ENCODE data around the gene HABP2. TPM values are rescaled to one million over a fixed set of nuclear protein-coding genes. Genes with fewer than 3 reads are reported as not detected.

The HABP2 gene
- total RNA-seq, 1 donor, result not detected

- no peak for DNase-seq (ENCODE audit: low read depth)
- TF ChIP-seq CTCF (IDR thresholded peaks at IDR 0.05; ENCODE audit: insufficient read depth, low read length), result no peak
- no peak overlapping the region for H3K4me3 ChIP-seq (ENCODE audit: low read depth, low read length)
These were observed 75.0 kb downstream of the HABP2 start for GRCh38 chr10:113627836-113628235.

- no peak for TF ChIP-seq CTCF (IDR thresholded peaks at IDR 0.05; ENCODE audit: insufficient read depth, low read length)
- no peak for DNase-seq (ENCODE audit: low read depth)
- H3K4me3 ChIP-seq (ENCODE audit: low read depth, low read length), result no peak overlapping the region
These were observed 75.8 kb downstream of the HABP2 start for GRCh38 chr10:113628607-113629153.

- TF ChIP-seq CTCF (IDR thresholded peaks at IDR 0.05; ENCODE audit: insufficient read depth, low read length), result no peak
- DNase-seq (ENCODE audit: low read depth), result no peak
- H3K4me3 ChIP-seq (ENCODE audit: low read depth, low read length), result no peak overlapping the region
These were observed 78.2 kb downstream of the HABP2 start for GRCh38 chr10:113630929-113631533.

GRCh38 chr10:113631684-113632367 is 79.0 kb downstream of the HABP2 start:
- TF ChIP-seq CTCF (IDR thresholded peaks at IDR 0.05; ENCODE audit: insufficient read depth, low read length), result no peak
- no peak overlapping the region for H3K4me3 ChIP-seq (ENCODE audit: low read depth, low read length)
- no peak for DNase-seq (ENCODE audit: low read depth)

Other genes with a start within 250 kb of the HABP2 start
- gene NRAP, start 111.0 kb downstream of the HABP2 start, total RNA-seq (ENCODE audit: low replicate concordance), result under 0.01 TPM in 1 of 2 replicates, not detected in the other
- gene CASP7, start 126.9 kb downstream of the HABP2 start, total RNA-seq (ENCODE audit: low replicate concordance), result 8.1 and 19.8 TPM in 2 replicates
- not detected in 2 replicates for gene PLEKHS1, start 198.6 kb downstream of the HABP2 start, total RNA-seq (ENCODE audit: low replicate concordance)

Data from fibroblast of the aortic adventitia (primary cell).